Measurements from ENCODE around the gene ZNF668.

ZNF668 gene

DNA sequence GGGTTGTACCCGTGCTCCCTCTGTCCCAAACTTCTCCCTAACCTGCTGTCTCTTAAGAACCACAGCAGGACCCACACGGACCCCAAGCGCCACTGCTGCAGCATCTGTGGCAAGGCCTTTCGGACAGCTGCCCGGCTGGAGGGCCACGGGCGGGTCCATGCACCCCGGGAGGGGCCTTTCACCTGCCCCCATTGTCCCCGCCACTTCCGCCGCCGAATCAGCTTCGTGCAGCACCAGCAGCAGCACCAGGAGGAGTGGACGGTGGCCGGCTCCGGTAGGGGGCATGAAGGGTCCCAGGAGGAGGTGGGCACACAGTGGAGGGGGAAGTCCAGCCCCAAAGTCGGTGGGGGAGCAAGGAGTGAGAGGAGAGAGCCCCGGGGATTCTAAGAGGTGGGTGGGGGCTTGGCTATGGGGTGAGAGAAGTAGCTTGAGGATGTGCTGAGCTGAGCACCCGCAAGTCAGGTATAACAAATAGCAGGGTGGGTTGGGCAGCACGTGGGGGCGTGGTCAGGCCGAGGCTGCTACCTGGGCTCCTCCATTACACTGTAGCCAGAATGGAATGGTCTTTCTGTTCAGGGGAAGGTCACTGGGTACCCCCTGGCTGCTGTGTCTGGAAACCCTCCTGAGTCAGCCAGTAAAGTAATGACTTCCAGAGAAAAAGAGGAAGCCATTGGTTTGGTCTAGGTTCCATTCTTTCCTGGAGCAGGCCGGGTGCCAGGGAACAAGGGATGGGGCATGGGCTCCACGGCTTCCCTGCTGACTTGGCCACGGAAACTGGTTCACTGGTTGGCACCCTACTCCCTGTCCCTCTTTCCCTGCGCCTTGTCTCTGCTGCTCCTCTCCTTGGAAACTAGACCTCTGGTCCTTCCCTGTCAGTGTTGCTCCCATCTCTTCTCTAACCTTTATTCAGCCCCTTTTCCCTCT, 7.7 kb upstream of the ZNF668 start:
- no peak for FAIRE-seq

DNA sequence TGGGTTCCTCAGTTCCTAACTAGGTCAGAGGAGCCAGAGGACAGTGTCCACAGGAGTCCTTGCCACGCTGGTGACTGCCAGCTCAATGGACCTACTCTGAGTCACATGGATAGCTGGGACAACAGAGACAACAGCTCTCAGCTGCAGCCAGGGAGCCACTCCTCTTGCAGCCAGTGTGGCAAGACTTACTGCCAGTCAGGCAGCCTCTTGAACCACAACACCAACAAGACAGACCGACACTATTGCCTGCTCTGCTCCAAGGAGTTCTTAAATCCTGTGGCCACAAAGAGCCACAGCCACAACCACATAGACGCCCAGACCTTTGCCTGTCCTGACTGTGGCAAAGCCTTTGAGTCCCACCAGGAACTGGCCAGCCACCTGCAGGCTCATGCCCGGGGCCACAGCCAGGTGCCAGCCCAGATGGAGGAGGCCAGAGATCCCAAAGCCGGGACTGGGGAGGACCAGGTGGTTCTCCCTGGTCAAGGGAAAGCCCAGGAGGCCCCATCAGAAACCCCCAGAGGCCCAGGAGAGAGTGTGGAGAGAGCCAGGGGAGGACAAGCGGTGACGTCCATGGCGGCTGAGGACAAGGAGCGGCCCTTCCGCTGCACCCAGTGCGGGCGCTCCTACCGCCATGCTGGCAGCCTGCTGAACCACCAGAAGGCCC, 6.8 kb upstream of the ZNF668 start:
- no peak for FAIRE-seq

DNA sequence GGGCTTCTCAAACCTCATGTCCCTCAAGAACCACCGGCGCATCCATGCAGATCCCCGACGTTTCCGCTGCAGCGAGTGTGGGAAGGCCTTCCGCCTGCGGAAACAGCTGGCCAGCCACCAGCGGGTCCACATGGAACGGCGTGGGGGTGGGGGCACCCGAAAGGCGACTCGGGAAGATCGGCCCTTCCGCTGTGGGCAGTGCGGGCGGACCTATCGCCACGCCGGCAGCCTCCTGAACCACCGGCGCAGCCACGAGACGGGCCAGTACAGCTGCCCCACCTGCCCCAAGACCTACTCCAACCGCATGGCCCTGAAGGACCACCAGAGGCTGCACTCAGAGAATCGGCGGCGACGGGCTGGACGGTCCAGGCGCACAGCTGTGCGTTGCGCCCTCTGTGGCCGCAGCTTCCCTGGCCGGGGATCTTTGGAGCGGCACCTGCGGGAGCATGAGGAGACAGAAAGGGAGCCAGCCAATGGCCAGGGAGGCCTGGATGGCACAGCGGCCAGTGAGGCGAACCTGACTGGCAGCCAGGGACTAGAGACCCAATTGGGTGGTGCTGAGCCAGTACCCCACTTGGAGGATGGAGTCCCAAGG, 6.1 kb upstream of the ZNF668 start:
- FAIRE-seq: no peak

DNA sequence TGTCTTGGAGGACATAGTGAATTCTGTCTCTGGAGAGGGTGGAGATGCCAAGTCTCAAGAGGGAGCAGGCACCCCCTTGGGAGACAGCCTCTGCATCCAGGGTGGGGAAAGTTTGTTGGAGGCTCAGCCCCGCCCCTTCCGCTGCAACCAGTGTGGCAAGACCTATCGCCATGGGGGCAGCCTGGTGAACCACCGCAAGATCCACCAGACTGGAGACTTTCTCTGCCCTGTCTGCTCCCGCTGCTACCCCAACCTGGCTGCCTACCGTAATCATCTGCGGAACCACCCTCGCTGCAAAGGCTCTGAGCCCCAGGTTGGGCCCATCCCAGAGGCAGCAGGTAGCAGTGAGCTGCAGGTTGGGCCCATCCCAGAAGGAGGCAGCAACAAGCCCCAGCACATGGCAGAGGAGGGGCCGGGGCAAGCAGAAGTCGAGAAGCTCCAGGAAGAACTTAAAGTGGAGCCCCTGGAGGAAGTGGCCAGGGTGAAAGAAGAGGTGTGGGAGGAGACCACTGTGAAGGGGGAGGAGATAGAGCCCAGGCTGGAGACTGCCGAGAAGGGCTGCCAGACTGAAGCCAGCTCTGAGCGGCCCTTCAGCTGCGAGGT, 5.4 kb upstream of the ZNF668 start:
- FAIRE-seq: no peak

DNA sequence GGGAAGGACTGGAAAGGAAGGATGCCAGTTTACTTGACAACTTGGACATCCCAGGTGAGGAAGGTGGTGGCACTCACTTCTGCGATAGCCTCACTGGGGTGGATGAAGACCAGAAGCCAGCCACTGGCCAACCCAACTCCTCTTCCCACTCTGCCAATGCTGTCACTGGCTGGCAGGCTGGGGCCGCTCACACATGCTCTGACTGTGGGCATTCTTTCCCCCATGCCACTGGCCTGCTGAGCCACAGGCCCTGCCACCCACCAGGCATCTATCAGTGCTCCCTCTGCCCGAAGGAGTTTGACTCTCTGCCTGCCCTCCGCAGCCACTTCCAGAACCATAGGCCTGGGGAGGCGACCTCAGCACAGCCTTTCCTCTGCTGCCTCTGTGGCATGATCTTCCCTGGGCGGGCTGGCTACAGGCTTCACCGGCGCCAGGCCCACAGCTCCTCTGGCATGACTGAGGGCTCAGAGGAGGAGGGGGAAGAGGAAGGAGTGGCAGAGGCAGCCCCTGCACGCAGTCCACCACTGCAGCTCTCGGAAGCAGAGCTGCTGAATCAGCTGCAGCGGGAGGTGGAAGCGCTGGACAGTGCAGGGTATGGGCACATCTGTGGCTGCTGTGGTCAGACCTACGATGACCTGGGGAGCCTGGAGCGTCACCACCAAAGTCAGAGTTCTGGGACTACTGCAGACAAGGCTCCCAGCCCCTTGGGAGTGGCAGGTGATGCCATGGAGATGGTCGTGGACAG, 4.7 kb upstream of the ZNF668 start:
- FAIRE-seq: no peak

DNA sequence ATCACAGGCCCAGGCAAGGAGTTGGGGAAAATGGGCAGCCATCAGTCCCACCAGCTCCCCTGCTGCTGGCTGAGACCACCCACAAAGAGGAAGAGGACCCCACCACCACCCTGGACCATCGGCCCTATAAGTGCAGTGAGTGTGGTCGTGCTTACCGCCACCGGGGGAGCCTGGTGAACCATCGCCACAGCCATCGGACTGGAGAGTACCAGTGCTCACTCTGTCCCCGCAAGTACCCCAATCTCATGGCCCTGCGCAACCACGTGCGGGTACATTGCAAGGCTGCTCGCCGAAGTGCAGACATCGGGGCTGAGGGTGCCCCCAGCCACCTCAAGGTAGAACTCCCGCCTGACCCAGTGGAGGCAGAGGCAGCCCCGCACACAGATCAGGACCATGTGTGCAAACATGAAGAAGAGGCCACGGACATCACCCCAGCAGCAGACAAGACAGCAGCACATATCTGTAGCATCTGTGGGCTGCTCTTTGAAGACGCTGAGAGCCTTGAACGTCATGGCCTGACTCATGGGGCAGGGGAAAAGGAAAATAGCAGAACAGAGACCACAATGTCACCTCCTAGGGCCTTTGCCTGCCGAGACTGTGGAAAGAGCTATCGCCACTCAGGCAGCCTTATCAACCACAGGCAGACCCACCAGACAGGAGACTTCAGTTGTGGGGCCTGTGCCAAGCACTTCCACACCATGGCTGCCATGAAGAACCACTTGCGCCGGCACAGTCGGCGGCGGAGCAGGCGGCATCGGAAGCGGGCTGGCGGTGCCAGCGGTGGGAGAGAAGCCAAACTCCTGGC, 3.8 kb upstream of the ZNF668 start:
- FAIRE-seq: no peak

DNA sequence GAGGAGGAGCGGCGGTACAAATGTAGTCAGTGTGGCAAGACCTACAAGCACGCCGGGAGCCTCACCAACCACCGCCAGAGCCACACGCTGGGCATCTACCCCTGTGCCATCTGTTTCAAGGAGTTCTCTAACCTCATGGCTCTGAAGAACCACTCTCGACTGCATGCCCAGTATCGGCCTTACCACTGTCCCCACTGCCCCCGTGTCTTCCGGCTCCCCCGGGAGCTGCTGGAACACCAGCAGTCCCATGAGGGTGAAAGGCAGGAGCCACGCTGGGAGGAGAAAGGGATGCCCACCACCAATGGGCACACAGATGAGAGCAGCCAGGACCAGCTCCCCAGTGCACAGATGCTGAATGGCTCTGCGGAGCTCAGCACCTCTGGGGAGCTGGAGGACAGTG, 3.0 kb upstream of the ZNF668 start:
- no peak for FAIRE-seq

DNA sequence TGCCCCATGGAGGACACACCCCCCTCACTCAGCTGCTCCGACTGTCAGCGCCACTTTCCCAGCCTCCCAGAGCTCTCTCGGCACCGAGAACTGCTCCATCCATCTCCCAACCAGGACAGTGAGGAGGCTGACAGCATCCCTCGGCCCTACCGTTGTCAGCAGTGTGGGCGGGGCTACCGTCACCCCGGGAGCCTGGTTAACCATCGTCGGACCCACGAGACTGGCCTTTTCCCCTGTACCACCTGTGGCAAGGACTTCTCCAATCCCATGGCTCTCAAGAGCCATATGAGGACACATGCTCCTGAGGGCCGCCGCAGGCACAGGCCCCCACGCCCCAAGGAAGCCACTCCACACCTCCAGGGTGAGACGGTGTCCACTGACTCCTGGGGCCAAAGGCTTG, 2.3 kb upstream of the ZNF668 start:
- FAIRE-seq: no peak

DNA sequence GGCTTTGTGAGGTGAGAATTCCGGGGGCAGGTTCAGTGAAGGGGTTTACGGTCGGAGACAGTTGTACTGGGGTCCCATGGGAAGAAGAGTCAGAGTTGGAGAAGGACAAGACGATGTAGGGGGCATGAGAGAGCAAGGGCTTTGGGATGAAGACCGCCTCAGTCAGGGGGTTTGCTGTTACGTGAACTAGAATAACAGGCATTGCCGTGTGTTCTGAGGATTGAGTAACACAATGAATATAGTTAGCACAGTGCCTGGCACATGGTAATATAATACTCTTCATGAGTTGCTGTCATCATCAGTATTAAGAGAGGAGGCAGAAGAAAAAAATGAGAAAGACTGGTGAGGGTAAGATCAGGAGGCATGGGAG, 759 bp upstream of the ZNF668 start:
- no peak for FAIRE-seq

DNA sequence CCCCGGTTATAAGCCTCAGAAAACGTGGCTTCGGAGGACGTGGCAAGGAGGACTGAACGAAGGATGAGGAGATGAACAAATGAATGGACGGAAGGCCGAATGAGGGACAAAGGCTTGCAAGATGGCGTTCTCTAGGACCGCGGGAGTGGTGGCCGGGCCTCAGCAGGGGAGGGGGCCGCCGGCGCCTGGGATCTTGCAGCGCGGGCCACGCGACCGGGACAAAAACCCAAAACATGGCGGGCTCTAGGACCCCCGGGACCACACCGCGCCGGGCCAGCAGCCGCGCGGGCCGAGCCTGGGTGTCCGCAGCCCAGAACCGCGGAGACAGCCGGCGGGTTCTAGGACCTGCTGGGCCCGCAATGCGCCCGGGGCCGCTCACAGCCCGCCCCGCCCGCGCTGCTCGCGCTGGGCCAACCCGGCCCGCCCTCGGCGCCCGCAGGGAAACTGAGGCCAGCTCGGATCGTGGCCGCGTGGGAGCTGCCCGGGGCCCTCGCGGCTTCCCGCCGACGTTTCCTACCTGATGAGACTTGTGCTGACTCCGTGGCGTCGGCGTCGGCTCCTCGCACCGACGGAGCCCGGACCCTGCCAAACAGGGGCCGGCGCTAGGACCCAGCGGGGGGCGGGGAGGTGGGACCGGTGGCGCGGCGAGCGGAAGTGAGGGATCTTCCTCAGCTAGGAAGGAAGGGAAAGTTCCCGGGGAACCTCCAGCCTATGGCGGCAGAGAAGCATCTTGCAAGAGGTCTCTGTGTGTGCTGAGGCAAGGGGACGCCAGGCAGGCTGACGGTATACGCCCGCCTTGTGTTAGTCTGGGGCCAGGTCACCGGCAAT, 684 bp downstream of the ZNF668 start:
- no peak for FAIRE-seq

DNA sequence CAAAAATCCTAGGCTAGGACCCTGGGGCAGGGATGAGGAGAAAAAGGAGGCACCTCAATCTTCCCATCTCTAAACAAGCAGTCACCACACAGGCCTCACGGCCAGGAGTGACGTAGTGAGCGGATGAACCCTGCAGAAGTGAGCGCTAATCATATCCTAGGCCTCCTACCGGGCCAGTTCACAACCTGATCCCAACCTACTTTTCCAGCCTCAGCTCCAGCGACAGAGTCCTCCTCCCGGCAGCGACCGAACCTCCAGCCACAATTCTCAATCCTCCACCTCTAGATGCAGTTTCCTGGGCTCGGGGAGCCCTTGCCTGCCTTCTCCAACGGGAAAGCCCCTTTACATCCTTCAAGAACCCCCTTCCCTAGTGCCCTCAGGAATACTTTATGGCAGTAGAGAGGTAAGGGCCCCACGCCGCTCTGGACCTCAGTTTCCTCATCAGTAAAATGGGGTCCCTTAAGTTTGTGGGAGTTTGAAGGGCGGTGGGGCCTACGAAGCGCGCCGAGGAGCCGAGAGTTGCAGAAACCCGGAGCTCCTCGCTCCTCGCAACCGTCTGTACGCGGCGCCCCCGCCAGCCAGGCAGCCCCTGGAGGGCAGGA, 1.4 kb downstream of the ZNF668 start:
- no peak for FAIRE-seq

DNA sequence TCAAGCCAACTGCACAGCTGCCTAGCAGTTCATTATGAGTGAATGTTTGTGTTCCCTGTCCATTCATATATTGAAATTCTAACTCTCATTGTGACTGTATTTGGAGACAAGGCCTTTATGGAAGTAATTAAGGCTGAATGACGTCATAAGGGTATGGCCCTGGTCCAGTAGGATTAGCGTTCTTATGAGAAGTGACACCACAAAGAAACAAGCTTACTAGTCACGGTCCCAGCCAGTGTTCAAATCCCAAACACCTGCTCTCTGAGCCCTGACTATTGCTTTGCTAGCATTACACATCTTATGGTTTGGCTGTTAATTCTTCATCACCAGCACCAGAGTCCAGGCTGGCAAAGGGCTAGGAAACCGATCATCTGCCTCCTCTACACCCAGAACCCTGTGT, 2.2 kb downstream of the ZNF668 start:
- FAIRE-seq: no peak

DNA sequence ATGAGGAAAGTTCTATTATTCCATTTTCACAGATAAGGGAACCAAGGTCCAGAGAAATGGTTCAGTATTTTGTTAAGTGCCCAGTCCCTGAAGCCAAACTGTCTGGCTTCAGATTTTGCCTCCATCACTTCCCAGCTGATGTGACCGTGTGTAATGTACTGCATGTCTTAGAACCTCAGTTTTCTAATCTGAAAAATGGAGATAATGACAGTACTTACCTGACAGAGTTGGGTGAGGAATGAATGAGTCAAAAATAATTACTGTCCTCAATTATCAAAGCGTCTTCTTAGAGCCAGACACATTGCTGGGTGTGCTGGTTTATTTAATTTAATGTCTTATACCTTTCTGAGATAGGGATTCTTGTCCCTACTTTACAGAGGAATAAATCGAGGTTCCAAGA, 6.7 kb downstream of the ZNF668 start:
- no peak for FAIRE-seq

DNA sequence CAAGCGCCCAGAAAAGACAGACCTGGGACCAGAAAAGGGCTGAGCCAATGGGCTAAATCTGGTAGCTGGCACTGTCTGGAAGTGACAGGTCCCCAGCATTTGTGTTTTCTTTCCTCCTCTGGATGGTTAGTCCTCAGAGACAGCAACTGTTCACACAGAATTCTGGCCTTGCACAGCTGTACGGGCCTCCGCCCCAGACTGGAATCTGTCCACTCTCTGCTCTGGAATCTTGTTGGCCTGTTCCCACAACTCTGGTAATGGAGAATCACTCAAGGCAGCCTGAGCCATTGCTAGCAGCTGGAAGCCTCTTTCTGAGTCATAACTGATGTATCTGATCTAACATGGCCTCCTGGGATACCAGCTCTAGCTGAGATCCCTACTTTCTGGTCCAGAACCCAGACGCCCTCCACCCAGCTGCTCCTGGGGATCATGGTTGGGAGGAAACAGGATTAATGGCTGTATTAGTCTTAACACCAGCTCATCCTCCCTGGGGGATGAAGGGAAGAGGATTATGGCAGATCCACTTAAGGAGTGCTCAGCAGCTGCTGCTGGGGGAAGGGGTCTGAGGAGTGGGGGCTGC, 9.1 kb downstream of the ZNF668 start:
- FAIRE-seq: no peak

DNA sequence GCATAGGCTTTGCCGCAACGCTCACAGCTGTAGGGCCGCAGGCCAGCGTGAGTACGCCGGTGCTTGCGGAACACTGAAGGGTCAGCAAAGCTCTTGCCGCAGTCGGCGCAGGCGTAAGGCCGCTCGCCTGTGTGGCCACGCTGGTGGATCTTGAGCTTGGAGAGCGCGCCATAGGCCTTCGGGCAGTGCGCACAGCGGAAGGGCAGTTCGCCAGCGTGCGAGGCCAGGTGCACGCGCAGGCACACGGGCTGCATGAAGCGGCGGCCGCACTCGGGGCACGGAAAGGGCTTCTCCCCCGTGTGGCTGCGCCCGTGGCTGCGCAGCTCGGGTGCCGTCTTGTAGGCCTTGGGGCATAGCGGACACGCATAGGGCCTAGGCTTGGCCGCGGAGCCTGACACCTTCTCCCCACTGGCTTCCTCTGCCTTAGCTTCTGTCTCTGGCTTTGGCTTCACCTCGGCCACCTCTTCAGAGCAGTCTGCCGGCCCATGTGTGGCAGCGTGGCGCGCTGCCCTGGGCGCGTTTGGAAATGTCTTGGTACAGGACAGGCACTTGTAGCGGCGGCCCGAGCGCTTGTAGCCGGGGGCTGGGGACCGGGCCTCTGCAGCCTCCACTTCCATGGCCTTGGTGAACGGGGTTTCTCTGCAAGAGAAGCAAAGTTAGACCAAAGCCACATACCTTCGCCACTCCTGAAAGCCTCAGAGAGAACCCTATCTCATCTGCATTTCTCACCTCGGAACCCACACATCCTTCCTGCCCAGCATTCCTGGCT, 10.0 kb downstream of the ZNF668 start:
- no peak for FAIRE-seq

DNA sequence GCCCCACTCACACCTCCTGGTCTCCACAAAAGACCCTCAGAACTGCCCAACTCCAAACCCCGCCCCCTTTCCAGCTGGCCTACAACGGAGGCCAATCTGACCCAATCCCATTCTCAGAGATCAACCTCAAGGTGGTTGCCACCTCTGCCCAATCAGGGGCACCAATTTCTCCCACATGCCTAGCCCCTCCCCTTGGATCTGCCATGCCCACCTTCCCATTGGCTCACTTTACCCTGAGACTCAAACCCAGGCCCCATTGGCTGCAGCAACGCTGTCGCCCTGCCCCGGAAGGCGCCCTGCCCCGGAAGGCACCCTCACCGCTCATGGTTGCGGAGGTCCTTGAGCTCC, 10.6 kb downstream of the ZNF668 start:
- no peak for FAIRE-seq

DNA sequence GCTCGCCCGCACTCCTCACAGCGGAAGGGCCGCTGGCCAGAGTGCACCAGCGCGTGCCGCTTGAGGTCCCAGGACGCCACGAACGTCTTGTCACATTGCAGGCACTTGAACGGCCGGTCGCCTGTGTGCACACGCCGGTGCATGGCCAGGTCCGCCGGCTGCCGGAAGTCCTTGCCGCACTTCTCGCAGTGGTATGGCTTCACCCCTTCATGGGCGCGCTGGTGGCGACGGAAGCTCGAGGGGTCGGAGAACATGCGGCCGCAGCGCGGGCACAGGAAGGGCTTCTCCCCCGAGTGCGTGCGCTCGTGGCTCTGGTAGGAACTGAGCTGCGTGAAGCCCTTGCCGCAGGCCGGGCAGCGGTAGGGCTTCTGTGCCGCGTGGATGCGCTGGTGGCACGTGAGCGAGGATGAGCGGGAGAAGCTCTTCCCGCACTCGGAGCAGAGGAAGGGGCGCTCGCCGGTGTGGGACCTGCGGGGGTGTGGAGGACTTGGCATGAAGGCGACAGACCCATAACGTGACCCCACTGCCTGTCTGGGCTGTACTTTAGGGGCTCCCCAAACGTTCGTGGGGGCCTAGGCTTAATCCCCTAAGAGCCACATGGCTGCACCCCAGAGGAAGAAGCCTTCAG, 12.1 kb downstream of the ZNF668 start:
- no peak for FAIRE-seq

DNA sequence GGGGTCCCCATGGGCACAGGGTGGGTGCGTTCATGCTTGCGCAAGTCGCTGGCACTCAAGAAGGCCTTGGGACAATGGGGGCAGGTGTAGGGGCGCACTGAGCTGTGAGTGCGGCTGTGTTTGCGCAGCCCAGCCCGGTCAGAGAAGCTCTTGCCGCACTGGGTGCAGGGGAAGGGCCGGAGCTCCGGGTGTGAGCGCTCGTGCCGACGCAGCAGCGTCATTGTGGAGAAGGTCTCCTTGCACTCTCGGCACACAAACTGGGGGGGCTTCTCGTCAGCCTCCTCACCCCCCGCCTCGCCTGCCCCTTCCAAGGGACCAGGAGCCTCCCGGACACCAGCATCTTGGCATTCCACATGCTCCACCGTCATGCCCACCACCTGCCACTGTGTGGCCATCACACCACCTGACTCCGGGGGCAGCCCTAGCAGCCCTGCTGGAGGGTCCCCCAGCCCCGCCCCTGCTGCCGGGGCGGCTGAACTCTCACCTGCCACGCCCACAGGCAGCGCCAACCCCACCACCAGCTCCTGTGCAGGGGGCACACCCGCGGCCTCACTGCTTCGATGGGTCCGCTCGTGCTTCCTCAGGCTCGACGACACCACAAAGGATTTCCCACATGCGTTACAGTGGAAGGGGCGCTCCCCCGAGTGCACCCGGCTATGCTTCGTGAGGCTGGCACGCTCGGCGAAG, 12.8 kb downstream of the ZNF668 start:
- FAIRE-seq: no peak

DNA sequence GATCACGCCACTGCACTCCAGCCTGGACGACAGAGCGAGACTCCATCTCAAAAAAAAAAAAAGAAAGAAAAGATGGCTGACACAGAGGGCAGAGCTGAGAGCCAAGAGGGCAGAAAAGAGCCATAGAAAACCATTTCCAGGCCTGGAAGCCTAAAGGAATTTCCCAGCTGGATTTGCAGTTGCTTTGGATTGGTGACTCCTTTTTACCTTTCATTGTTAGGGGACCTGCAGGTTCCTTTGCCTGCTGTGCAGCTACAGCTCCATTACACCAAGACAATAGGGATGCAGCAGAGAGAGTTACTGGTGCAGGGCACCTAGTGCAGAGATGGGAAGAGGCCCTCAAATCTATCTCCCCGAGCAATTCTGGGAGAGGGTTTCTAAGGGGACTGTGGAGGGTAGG, 18.4 kb downstream of the ZNF668 start:
- no peak for FAIRE-seq
